ENCODE data around the gene CSTPP1. TPM values are rescaled to one million over a fixed set of nuclear protein-coding genes. Genes with fewer than 3 reads are reported as not detected.

The CSTPP1 gene
- total RNA-seq, 5 donors from 2014 or later (not counting 1 experiment from before 2014, with no cell fraction given) = 13.3 to 16.9 (median 15.0) TPM

GRCh38 chr11:47099918-47100315, 163.4 kb downstream of the CSTPP1 start:
- no peaks in the 10 kb centered on the region for H3K36me3 ChIP-seq (ENCODE audit: control insufficient read depth in 2 of 2, extremely low read depth in 1 of 2, insufficient read depth in 1 of 2, low read length in 1 of 2)
- no peak for DNase-seq
- POLR2A ChIA-PET = interaction anchor here in 1 of 2 donors (0.6 kb wide), 1 partner anchor 236 kb away, joined by 5 read pairs; no protein-coding TSS in a partner anchor
- Mint-ChIP-seq H3K27me3 (no peaks in the 10 kb centered on the region), H3K4me3 (no peak overlapping the region), H3K9me3 (no peaks in the 10 kb centered on the region), H3K4me1 (peaks cover 0 to 5% (median 2%) of the 10 kb centered on the region in 3 donors), H3K36me3 (peaks cover 4% of the 10 kb centered on the region), H3K27ac (no peak overlapping the region)
- peaks cover 0 to 2% of the 10 kb centered on the region in 2 experiments for H3K4me1 ChIP-seq (ENCODE audit: control insufficient read depth in 1 of 2, extremely low read depth in 1 of 2, insufficient read depth in 2 of 2, low read length in 2 of 2)
- no peaks in the 10 kb centered on the region for H3K9me3 ChIP-seq
- no peaks in the 10 kb centered on the region for H3K27me3 ChIP-seq (replicated peaks in 1 of 2; ENCODE audit: control insufficient read depth in 2 of 2, extremely low read depth in 1 of 2, insufficient read depth in 2 of 2, low read length in 1 of 2)
- no peak for ATAC-seq (replicated peaks in 1 of 4)
- no peak overlapping the region for H3K27ac ChIP-seq (ENCODE audit: low read length)
- H3K4me3 ChIP-seq (ENCODE audit: control insufficient read depth in 1 of 2, extremely low read depth in 1 of 2, low read length in 1 of 2) = no peak overlapping the region
- CTCF ChIA-PET = interaction anchor here in 1 of 2 donors (1.0 kb wide), 1 partner anchor 255 kb away, joined by 3 read pairs; no protein-coding TSS in a partner anchor

DNA sequence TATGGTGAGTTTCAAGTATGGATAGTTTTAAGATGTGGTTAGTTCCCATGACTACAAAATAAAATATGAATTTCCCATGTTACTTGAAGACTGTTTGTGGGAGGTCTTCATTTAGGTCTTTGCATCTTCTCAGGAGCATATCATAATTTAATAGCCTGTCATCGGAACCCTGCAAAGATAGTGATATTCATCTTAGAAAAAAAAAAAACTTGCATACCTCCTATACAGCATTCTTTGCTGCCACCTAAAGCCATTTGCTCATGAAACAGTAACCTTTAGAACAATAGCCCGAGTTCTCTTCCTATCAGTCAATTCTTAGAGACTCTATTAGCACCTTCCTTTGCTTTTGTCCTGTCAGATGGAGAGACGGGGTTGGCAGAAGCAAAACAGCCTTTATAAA, 164.8 kb downstream of the CSTPP1 start:
- CTCF ChIA-PET = no interaction called here
- POLR2A ChIA-PET = no interaction called here

DNA sequence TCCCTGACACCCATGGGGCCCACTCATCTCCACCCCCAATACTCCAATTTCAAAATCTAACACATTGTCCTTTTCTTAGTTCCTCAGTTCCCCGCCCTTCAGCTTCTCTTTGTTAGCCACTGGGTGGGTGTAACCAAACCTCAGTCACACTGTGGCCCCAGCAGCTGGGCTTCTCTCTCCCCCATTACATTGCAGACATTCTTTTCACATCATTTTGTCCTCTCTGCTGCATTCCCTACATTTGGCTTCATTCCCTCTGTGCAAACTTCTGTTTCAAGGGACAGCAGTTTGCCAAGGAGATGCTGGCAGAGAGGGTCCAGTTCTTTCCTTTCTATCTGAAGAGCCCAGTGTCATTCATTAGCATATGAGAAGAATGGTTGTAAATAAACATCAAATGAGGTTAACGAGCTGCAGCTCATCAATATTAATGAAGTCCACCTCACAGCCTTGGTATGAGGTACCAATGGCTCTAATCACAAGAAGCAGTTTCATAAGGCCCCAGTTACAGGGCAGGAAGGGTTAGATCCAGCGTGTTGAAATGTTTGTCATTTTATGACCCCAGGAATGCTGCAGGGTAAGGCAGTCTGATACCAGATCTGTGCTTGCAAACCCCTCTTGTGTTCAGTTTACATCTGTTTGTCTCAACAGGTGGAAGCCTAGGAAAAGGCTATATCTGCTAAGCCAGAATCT, 167.8 kb downstream of the CSTPP1 start:
- no peak overlapping the region for H3K27ac ChIP-seq (ENCODE audit: low read length)
- H3K27me3 ChIP-seq (replicated peaks in 1 of 2; ENCODE audit: control insufficient read depth in 2 of 2, extremely low read depth in 1 of 2, insufficient read depth in 2 of 2, low read length in 1 of 2) = no peaks in the 10 kb centered on the region
- no peaks in the 10 kb centered on the region for H3K9me3 ChIP-seq
- Mint-ChIP-seq H3K27me3 (no peaks in the 10 kb centered on the region), H3K36me3 (peaks cover 4% of the 10 kb centered on the region), H3K9me3 (no peaks in the 10 kb centered on the region), H3K27ac (no peak overlapping the region), H3K4me3 (no peak overlapping the region), H3K4me1 (no peaks in the 10 kb centered on the region)
- ATAC-seq (replicated peaks in 1 of 4) = no peak
- H3K4me1 ChIP-seq (ENCODE audit: control insufficient read depth in 1 of 2, extremely low read depth in 1 of 2, insufficient read depth in 2 of 2, low read length in 2 of 2) = peaks cover 0 to 2% of the 10 kb centered on the region in 2 experiments
- ChIA-PET CTCF (no interaction called here), POLR2A (interaction anchor here in 1 of 2 donors (0.6 kb wide), 1 partner anchor 28 kb away, joined by 3 read pairs; no protein-coding TSS in a partner anchor)
- H3K36me3 ChIP-seq (ENCODE audit: control insufficient read depth in 2 of 2, extremely low read depth in 1 of 2, insufficient read depth in 1 of 2, low read length in 1 of 2) = no peaks in the 10 kb centered on the region
- no peak for DNase-seq
- no peak overlapping the region for H3K4me3 ChIP-seq (ENCODE audit: control insufficient read depth in 1 of 2, extremely low read depth in 1 of 2, low read length in 1 of 2)
- WGBS (ENCODE audit: insufficient coverage) = 94% methylated on average over 2 of the region's 3 CpGs

More for the DNA sequence above, 164.8 kb downstream of the CSTPP1 start:
- Histone ChIP-seq H3K4me3 (ENCODE audit: control insufficient read depth in 1 of 2, extremely low read depth in 1 of 2, low read length in 1 of 2) (no peak overlapping the region), H3K27me3 (replicated peaks in 1 of 2; ENCODE audit: control insufficient read depth in 2 of 2, extremely low read depth in 1 of 2, insufficient read depth in 2 of 2, low read length in 1 of 2) (no peaks in the 10 kb centered on the region), H3K4me1 (ENCODE audit: control insufficient read depth in 1 of 2, extremely low read depth in 1 of 2, insufficient read depth in 2 of 2, low read length in 2 of 2) (peaks cover 0 to 2% of the 10 kb centered on the region in 2 experiments), H3K36me3 (ENCODE audit: control insufficient read depth in 2 of 2, extremely low read depth in 1 of 2, insufficient read depth in 1 of 2, low read length in 1 of 2) (no peaks in the 10 kb centered on the region), H3K27ac (ENCODE audit: low read length) (no peak overlapping the region), H3K9me3 (no peaks in the 10 kb centered on the region)
- no peak for DNase-seq
- H3K27me3 Mint-ChIP-seq = no peaks in the 10 kb centered on the region
- H3K27ac Mint-ChIP-seq = no peak overlapping the region
- no peak overlapping the region for H3K4me3 Mint-ChIP-seq
- peaks cover 0 to 5% (median 2%) of the 10 kb centered on the region in 3 donors for H3K4me1 Mint-ChIP-seq
- no peak for ATAC-seq (replicated peaks in 1 of 4)
- no peaks in the 10 kb centered on the region for H3K9me3 Mint-ChIP-seq
- WGBS (ENCODE audit: insufficient coverage) = 83% methylated on average over 1 of the region's 3 CpGs
- peaks cover 4% of the 10 kb centered on the region for H3K36me3 Mint-ChIP-seq

DNA sequence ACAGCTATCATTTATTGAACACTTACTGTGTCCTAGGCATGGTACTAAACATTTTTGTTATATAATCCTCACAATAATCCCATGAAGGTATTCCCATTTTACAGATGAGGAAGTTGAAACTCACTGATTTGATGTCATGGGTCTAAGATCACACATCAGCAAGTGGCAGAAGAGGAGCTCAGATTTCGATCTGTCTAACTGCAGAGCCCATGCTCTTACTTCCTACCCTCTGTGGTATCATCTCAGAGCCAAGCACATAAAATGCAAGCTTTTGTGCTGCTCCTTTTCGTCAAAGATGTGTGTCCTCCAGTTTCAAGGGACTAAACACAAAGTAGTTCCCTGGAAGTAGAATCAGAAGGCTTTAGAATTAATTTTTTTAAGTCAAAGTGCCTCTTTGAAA, 169.0 kb downstream of the CSTPP1 start:
- WGBS (ENCODE audit: insufficient coverage) = 80% methylated on average over 1 of the region's 2 CpGs
- CTCF ChIA-PET = no interaction called here

DNA sequence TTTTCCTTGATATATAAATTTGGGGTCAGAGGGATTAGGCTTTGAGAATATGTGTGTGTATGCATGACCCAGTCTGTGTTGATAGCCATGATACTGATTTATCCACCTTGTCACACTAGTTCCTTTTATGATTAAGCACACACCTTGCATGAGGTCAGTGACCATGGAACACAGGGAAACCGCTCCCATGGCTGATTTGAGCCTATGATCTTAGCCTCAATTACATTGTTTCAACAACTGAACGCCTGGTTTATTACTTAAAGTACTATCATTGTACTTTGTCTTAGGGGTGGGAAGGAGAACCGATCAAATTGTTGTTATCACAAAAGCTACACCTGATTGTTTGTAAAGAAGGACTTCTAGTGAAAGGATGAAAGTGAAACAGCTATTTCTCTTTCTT, 169.4 kb downstream of the CSTPP1 start:
- H3K4me1 ChIP-seq (ENCODE audit: control insufficient read depth in 1 of 2, extremely low read depth in 1 of 2, insufficient read depth in 2 of 2, low read length in 2 of 2) = peaks cover 0 to 2% of the 10 kb centered on the region in 2 experiments
- H3K9me3 ChIP-seq = no peaks in the 10 kb centered on the region
- no peaks in the 10 kb centered on the region for H3K4me1 Mint-ChIP-seq
- peaks cover 4% of the 10 kb centered on the region for H3K36me3 Mint-ChIP-seq
- H3K4me3 ChIP-seq (ENCODE audit: control insufficient read depth in 1 of 2, extremely low read depth in 1 of 2, low read length in 1 of 2) = no peak overlapping the region
- no peak overlapping the region for H3K27ac Mint-ChIP-seq
- CTCF ChIA-PET = no interaction called here
- ATAC-seq (replicated peaks in 1 of 4) (no peak), DNase-seq (no peak)
- WGBS (ENCODE audit: insufficient coverage) = no CpG with 5 or more reads among the region's 3 CpGs
- H3K4me3 Mint-ChIP-seq = no peak overlapping the region
- H3K27me3 ChIP-seq (replicated peaks in 1 of 2; ENCODE audit: control insufficient read depth in 2 of 2, extremely low read depth in 1 of 2, insufficient read depth in 2 of 2, low read length in 1 of 2) = no peaks in the 10 kb centered on the region
- no peaks in the 10 kb centered on the region for H3K36me3 ChIP-seq (ENCODE audit: control insufficient read depth in 2 of 2, extremely low read depth in 1 of 2, insufficient read depth in 1 of 2, low read length in 1 of 2)
- H3K9me3 Mint-ChIP-seq = no peaks in the 10 kb centered on the region
- no peaks in the 10 kb centered on the region for H3K27me3 Mint-ChIP-seq
- POLR2A ChIA-PET = no interaction called here
- H3K27ac ChIP-seq (ENCODE audit: low read length) = no peak overlapping the region

More for the DNA sequence above, 169.0 kb downstream of the CSTPP1 start:
- Mint-ChIP-seq H3K36me3 (peaks cover 4% of the 10 kb centered on the region), H3K9me3 (no peaks in the 10 kb centered on the region), H3K4me1 (no peaks in the 10 kb centered on the region), H3K27me3 (no peaks in the 10 kb centered on the region), H3K27ac (no peak overlapping the region), H3K4me3 (no peak overlapping the region)
- no peak overlapping the region for H3K4me3 ChIP-seq (ENCODE audit: control insufficient read depth in 1 of 2, extremely low read depth in 1 of 2, low read length in 1 of 2)
- H3K27ac ChIP-seq (ENCODE audit: low read length) = no peak overlapping the region
- H3K36me3 ChIP-seq (ENCODE audit: control insufficient read depth in 2 of 2, extremely low read depth in 1 of 2, insufficient read depth in 1 of 2, low read length in 1 of 2) = no peaks in the 10 kb centered on the region
- DNase-seq = no peak
- peaks cover 0 to 2% of the 10 kb centered on the region in 2 experiments for H3K4me1 ChIP-seq (ENCODE audit: control insufficient read depth in 1 of 2, extremely low read depth in 1 of 2, insufficient read depth in 2 of 2, low read length in 2 of 2)
- POLR2A ChIA-PET = no interaction called here
- ATAC-seq (replicated peaks in 1 of 4) = no peak
- H3K27me3 ChIP-seq (replicated peaks in 1 of 2; ENCODE audit: control insufficient read depth in 2 of 2, extremely low read depth in 1 of 2, insufficient read depth in 2 of 2, low read length in 1 of 2) = no peaks in the 10 kb centered on the region
- H3K9me3 ChIP-seq = no peaks in the 10 kb centered on the region

- WGBS (ENCODE audit: insufficient coverage) = 100% methylated on average over 2 of the region's 7 CpGs
- no peak overlapping the region for H3K27ac Mint-ChIP-seq
These were observed 170.3 kb downstream of the CSTPP1 start for GRCh38 chr11:47106798-47107411.

More at GRCh38 chr11:47106798-47107411, 170.3 kb downstream of the CSTPP1 start:
- H3K9me3 ChIP-seq = no peaks in the 10 kb centered on the region
- CTCF ChIA-PET = no interaction called here
- POLR2A ChIA-PET = no interaction called here
- peaks cover 0 to 2% of the 10 kb centered on the region in 2 experiments for H3K4me1 ChIP-seq (ENCODE audit: control insufficient read depth in 1 of 2, extremely low read depth in 1 of 2, insufficient read depth in 2 of 2, low read length in 2 of 2)
- H3K4me3 ChIP-seq (ENCODE audit: control insufficient read depth in 1 of 2, extremely low read depth in 1 of 2, low read length in 1 of 2) = no peak overlapping the region
- Mint-ChIP-seq H3K4me1 (no peaks in the 10 kb centered on the region), H3K4me3 (no peak overlapping the region), H3K9me3 (no peaks in the 10 kb centered on the region), H3K36me3 (peaks cover 10% of the 10 kb centered on the region), H3K27me3 (no peaks in the 10 kb centered on the region)
- no peaks in the 10 kb centered on the region for H3K27me3 ChIP-seq (replicated peaks in 1 of 2; ENCODE audit: control insufficient read depth in 2 of 2, extremely low read depth in 1 of 2, insufficient read depth in 2 of 2, low read length in 1 of 2)
- H3K36me3 ChIP-seq (ENCODE audit: control insufficient read depth in 2 of 2, extremely low read depth in 1 of 2, insufficient read depth in 1 of 2, low read length in 1 of 2) = no peaks in the 10 kb centered on the region
- H3K27ac ChIP-seq (ENCODE audit: low read length) = no peak overlapping the region
- no peak for ATAC-seq (replicated peaks in 1 of 4)
- DNase-seq = no peak

All from T-cell (primary cell).